GM19463 (cell line): ENCODE data around the gene SLC9A5.

ENCODE experiments used
- ATAC-seq: cut with Tn5 transposase; IDR thresholded peaks from one replicate; pipeline ENCODE4 v1.9.1; 2021; ENCODE audit warnings: mild to moderate bottlenecking, moderate library complexity; ENCODE audit not compliant: unreplicated experiment

Gene SLC9A5

GRCh38 chr16:67248401-67249177 is at the start of gene SLC9A5:
TSS of gene SLC9A5 (plus strand) at chr16:67248979. CDS start at chr16:67249015, 36 bp downstream.
- ATAC-seq = no peak

- ATAC-seq = no peak
These were observed 49.6 kb upstream of the SLC9A5 start, which contains the start of gene ELMO3 for GRCh38 chr16:67199011-67199807. TSS of gene ELMO3 (plus strand) at chr16:67199131. CDS start at chr16:67199327, 196 bp downstream.

GRCh38 chr16:67199808-67200198 is 49.0 kb upstream of the SLC9A5 start:
- ATAC-seq = no peak

- no peak for ATAC-seq
These were observed 48.3 kb upstream of the SLC9A5 start for GRCh38 chr16:67200491-67200890.

- no peak for ATAC-seq
These were observed 47.1 kb upstream of the SLC9A5 start for GRCh38 chr16:67201411-67202345.

- no peak for ATAC-seq
These were observed 46.4 kb upstream of the SLC9A5 start for GRCh38 chr16:67202426-67202825.

GRCh38 chr16:67202956-67203493 is 45.8 kb upstream of the SLC9A5 start:
- ATAC-seq = no peak

GRCh38 chr16:67204076-67204475 is 44.7 kb upstream of the SLC9A5 start:
- ATAC-seq = no peak

- ATAC-seq = no peak
These were observed 42.5 kb upstream of the SLC9A5 start for GRCh38 chr16:67206129-67206837.

GRCh38 chr16:67206838-67207248 is 41.9 kb upstream of the SLC9A5 start:
- ATAC-seq = no peak

GRCh38 chr16:67207249-67208091 is 41.3 kb upstream of the SLC9A5 start:
- no peak for ATAC-seq

GRCh38 chr16:67208154-67208896 is 40.5 kb upstream of the SLC9A5 start:
- no peak for ATAC-seq

GRCh38 chr16:67209565-67209964 is 39.2 kb upstream of the SLC9A5 start:
- no peak for ATAC-seq

GRCh38 chr16:67210069-67210937 is 38.5 kb upstream of the SLC9A5 start:
- ATAC-seq = no peak

GRCh38 chr16:67211674-67212073 is 37.1 kb upstream of the SLC9A5 start:
- ATAC-seq = no peak

- ATAC-seq = no peak
These were observed 36.0 kb upstream of the SLC9A5 start for GRCh38 chr16:67212766-67213165.

GRCh38 chr16:67213197-67214019 is 35.4 kb upstream of the SLC9A5 start:
- ATAC-seq = no peak
